ENCODE results near the gene CORO2B. TPM values are rescaled to one million over a fixed set of nuclear protein-coding genes. Genes with fewer than 3 reads are reported as not detected.
A peak's percentile ranks its signal among the peaks of the same experiment; 100 is the strongest.

CORO2B gene
- total RNA-seq, 1 experiment from 2014 or later = not detected

- Histone ChIP-seq H3K27ac (no peak overlapping the region), H3K36me3 (no peaks in the 10 kb centered on the region), H3K4me1 (replicated peaks) (no peaks in the 10 kb centered on the region), H3K4me3 (no peak overlapping the region), H3K27me3 (replicated peaks) (0 out of 2 replicates have a peak, but pooled peaks cover 8% of the 10 kb centered on the region), H3K9me3 (replicated peaks) (no peaks in the 10 kb centered on the region)
- no peak for DNase-seq (ENCODE audit: low read depth in 1 of 2, low spot score in 2 of 2)
These were observed 112.9 kb downstream of the CORO2B start for GRCh38 chr15:68691705-68692104.

DNA sequence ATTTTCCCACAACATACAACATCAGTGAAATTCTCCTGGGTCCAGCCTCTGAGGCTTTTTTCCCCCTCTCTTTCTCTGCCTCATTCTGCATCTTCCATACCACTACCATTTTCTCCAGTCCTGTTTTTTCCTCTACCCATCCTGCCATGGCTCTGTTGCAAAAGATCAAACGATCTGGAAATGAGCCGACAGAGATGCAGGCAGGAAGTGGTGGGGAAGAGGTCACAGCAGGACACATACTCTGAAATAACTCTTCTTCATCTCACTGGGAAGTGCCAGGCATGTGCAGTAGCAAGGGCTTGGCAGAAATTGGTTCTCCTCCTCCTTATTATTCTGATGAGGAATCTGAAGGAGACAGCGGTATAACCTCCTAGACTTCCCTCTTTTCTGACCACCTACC, 114.3 kb downstream of the CORO2B start:
- no peak for DNase-seq (ENCODE audit: low read depth in 1 of 2, low spot score in 2 of 2)
- 0 out of 2 replicates have a peak, but pooled peaks cover 3% of the 10 kb centered on the region for H3K9me3 ChIP-seq (replicated peaks)
- no peaks in the 10 kb centered on the region for H3K4me1 ChIP-seq (replicated peaks)
- H3K4me3 ChIP-seq = no peak overlapping the region
- no peaks in the 10 kb centered on the region for H3K36me3 ChIP-seq
- H3K27ac ChIP-seq = no peak overlapping the region
- 0 out of 2 replicates have a peak, but pooled peaks cover 8% of the 10 kb centered on the region for H3K27me3 ChIP-seq (replicated peaks)

DNA sequence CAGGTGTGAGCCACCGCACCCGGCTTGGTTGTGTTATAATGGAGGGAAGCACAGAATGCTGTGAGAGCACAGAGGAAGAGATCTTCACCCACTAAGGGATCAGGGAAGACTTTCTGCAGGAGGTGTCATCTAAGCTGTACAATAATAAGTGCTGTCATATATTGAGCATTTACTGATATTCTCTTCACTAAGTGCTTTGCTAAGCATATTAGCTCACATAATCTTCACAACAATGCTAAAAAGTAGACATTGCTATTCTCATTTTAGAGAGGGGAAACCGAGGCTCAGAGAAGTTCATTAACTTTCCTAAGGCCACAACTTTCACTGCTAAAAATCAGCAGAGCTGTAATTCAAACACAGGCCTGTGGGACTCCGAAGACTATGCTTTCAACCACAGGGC, 115.3 kb downstream of the CORO2B start:
- Histone ChIP-seq H3K36me3 (no peaks in the 10 kb centered on the region), H3K27ac (no peak overlapping the region), H3K9me3 (replicated peaks) (0 out of 2 replicates have a peak, but pooled peaks cover 3% of the 10 kb centered on the region), H3K4me3 (no peak overlapping the region), H3K4me1 (replicated peaks) (no peaks in the 10 kb centered on the region), H3K27me3 (replicated peaks) (0 out of 2 replicates have a peak, but pooled peaks cover 8% of the 10 kb centered on the region)
- no peak for DNase-seq (ENCODE audit: low read depth in 1 of 2, low spot score in 2 of 2)

GRCh38 chr15:68695061-68695595, 116.3 kb downstream of the CORO2B start:
- H3K9me3 ChIP-seq (replicated peaks) = 0 out of 2 replicates have a peak, but pooled peaks cover 3% of the 10 kb centered on the region
- no peak overlapping the region for H3K4me3 ChIP-seq
- no peaks in the 10 kb centered on the region for H3K36me3 ChIP-seq
- H3K4me1 ChIP-seq (replicated peaks) = no peaks in the 10 kb centered on the region
- H3K27me3 ChIP-seq (replicated peaks) = no peaks in the 10 kb centered on the region
- no peak overlapping the region for H3K27ac ChIP-seq
- DNase-seq (ENCODE audit: low read depth in 1 of 2, low spot score in 2 of 2) = no peak

DNA sequence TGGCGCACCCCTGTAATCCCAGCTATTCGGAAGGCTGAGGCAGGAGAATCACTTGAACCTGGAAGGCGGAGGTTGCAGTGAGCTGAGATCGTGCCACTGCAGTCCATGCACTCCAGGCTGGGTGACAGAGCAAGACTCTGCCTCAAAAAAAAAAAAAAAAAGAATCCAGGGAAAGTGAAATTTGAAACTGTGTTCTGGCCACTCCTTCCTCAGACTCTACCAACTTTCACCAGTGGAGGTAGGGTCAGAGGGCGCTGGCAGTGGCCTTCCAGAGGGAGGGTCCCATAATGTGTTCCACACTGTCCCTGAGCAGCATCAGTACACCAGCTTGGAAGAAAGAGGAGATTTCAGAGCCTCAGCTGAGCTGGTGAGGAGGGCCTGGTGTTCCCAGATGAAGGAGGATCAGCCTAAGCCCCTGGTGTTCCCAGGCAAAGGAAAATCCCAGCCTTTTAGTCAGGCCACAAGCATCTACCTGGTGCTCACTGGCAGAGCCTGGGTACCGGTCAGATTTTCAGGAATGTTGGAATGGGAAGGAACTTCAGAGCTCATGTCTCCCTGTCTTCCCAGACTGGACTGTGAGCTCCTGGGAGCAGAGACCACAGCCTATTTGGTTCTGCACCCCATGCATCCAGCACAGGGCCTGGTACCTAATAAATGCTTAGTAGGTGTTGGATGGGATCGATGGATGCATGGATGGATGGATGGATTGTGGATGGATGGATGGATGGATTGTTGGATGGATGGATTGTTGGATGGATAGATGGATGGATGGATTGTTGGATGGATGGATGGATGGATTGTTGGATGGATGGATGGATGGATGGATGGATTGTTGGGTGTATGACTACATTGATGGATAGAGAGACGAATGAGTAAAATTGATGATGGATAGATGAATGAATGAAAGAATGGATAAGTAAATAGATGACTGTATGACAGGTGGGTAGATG, 117.9 kb downstream of the CORO2B start:
- no peaks in the 10 kb centered on the region for H3K36me3 ChIP-seq
- DNase-seq (ENCODE audit: low read depth in 1 of 2, low spot score in 2 of 2) = no peak
- H3K27me3 ChIP-seq (replicated peaks) = no peaks in the 10 kb centered on the region
- no peak overlapping the region for H3K4me3 ChIP-seq
- H3K4me1 ChIP-seq (replicated peaks) = peaks cover 6% of the 10 kb centered on the region
- no peak overlapping the region for H3K27ac ChIP-seq
- 0 out of 2 replicates have a peak, but pooled peaks cover 3% of the 10 kb centered on the region for H3K9me3 ChIP-seq (replicated peaks)

GRCh38 chr15:68697711-68698690, 119.2 kb downstream of the CORO2B start:
- Histone ChIP-seq H3K36me3 (no peaks in the 10 kb centered on the region), H3K27me3 (replicated peaks) (no peaks in the 10 kb centered on the region), H3K9me3 (replicated peaks) (0 out of 2 replicates have a peak, but pooled peaks cover 3% of the 10 kb centered on the region), H3K4me3 (no peak overlapping the region), H3K27ac (no peak overlapping the region), H3K4me1 (replicated peaks) (peaks cover 6% of the 10 kb centered on the region)
- no peak for DNase-seq (ENCODE audit: low read depth in 1 of 2, low spot score in 2 of 2)

GRCh38 chr15:68698708-68699107, 119.9 kb downstream of the CORO2B start:
- Histone ChIP-seq H3K27ac (no peak overlapping the region), H3K4me1 (replicated peaks) (peaks cover 6% of the 10 kb centered on the region), H3K36me3 (no peaks in the 10 kb centered on the region), H3K27me3 (replicated peaks) (no peaks in the 10 kb centered on the region), H3K9me3 (replicated peaks) (0 out of 2 replicates have a peak, but pooled peaks cover 3% of the 10 kb centered on the region), H3K4me3 (no peak overlapping the region)
- DNase-seq (ENCODE audit: low read depth in 1 of 2, low spot score in 2 of 2) = no peak

DNA sequence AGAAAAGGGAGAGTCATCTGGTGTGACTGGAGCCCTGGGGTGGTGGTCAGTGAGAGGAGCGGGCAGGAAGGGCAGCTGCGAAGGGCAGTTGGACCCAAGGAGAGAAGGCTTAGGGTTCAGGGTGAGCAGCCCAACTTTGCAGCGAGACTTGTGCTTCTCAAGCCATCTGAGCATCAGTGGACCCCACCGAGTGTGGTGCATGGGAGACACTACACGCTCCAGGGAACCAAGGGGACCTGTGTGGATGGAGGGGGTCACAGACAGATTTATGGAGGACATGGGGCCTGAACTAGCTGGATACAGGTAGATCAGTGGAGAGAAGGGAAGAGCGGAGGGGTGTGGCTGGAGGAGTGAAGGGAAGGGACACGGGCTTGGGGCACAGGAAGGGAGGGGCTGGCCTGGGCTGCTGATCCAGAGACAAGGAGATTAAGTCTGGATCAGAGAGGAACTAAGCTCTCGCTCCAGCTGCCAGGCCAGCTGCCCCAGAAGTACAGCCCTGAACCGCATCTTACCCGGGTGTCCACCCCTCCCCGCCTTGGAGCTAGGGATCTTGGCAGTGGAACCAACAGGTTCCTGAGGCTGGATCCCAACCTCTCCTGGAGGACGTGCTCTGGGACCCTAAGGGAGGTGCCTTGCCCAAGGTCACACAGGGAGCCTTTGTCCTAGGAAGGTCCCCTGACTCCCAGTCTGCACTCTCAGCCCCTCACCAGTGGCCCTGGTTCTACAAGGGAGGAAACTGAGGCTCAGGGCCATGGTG, 120.5 kb downstream of the CORO2B start:
- Histone ChIP-seq H3K27me3 (replicated peaks) (no peaks in the 10 kb centered on the region), H3K9me3 (replicated peaks) (0 out of 2 replicates have a peak, but pooled peaks cover 3% of the 10 kb centered on the region), H3K4me1 (replicated peaks) (peaks cover 6% of the 10 kb centered on the region), H3K27ac (no peak overlapping the region), H3K4me3 (no peak overlapping the region), H3K36me3 (no peaks in the 10 kb centered on the region)
- DNase-seq (ENCODE audit: low read depth in 1 of 2, low spot score in 2 of 2) = no peak

GRCh38 chr15:68699881-68700454, 121.2 kb downstream of the CORO2B start:
- Histone ChIP-seq H3K9me3 (replicated peaks) (0 out of 2 replicates have a peak, but pooled peaks cover 3% of the 10 kb centered on the region), H3K27me3 (replicated peaks) (no peaks in the 10 kb centered on the region), H3K4me1 (replicated peaks) (peaks cover 6% of the 10 kb centered on the region), H3K27ac (no peak overlapping the region), H3K36me3 (no peaks in the 10 kb centered on the region), H3K4me3 (no peak overlapping the region)
- DNase-seq (ENCODE audit: low read depth in 1 of 2, low spot score in 2 of 2) = no peak

DNA sequence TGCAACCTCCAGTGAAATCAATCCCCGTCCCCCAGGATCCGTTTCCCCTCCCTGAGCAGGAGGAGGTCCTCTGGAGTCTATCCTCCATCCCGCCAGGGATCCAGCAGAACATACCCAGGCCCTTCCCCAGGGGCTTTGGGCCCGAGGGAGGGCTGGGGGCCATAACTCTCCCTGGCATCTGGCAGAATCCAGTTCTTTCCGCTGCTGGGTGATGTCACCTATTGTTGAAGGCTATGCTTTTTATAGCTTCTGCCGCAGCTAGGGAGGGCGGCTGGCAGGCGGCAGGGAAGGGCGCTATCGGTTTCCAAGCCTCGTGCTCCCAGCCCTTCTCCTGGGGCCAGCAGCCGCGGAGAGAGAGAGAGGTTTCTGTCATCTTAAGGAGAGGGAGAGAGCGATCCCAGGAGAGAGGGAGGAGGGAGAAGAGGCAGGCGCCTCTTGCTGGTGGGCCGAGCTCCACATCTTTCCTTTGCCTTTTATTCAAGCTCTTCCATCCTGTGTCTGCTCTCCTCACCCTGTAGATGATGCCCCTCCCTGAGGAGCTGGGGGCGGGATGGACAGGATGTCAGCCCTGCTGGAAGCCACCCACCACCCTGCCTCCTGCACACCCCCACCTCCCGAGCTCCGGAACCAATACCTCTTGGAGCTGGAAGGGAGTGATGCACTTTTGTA, 121.8 kb downstream of the CORO2B start:
- Histone ChIP-seq H3K4me1 (replicated peaks) (peaks cover 6% of the 10 kb centered on the region), H3K36me3 (no peaks in the 10 kb centered on the region), H3K27ac (no peak overlapping the region), H3K4me3 (no peak overlapping the region), H3K27me3 (replicated peaks) (no peaks in the 10 kb centered on the region), H3K9me3 (replicated peaks) (0 out of 2 replicates have a peak, but pooled peaks cover 3% of the 10 kb centered on the region)
- DNase-seq (ENCODE audit: low read depth in 1 of 2, low spot score in 2 of 2) = peak; percentile 47 to 58

GRCh38 chr15:68701886-68702285, 123.1 kb downstream of the CORO2B start:
- DNase-seq (ENCODE audit: low read depth in 1 of 2, low spot score in 2 of 2) = no peak
- 0 out of 2 replicates have a peak, but pooled peaks cover 3% of the 10 kb centered on the region for H3K9me3 ChIP-seq (replicated peaks)
- no peaks in the 10 kb centered on the region for H3K36me3 ChIP-seq

DNA sequence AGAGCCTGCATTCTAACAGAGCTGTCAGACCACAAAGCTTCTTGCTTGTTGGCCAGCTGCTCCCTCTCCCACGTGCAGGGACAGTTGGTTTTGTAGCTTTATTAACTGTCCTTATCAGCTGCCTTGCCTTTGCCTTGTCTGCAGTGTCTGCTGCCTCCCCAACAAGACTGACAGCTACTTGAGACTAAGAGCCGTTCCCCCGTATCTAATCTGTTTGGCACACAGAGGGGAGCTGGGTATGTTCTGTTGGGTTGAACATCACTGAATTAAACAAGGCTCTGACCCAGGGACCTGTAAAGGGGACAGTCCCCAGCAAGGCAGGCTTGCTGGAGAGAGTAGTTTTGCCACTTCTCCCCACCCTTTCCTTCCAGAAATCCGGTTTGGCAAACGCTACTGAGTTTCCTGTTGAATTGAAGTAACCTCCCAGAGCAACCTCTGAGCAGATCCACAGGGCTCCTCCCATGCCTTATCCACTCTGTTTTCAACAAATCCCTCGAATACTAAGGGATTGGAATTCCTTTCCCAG, 125.8 kb downstream of the CORO2B start:
- Histone ChIP-seq H3K9me3 (replicated peaks) (no peaks in the 10 kb centered on the region), H3K36me3 (no peaks in the 10 kb centered on the region), H3K27me3 (replicated peaks) (0 out of 2 replicates have a peak, but pooled peaks cover 3% of the 10 kb centered on the region), H3K4me3 (no peak overlapping the region), H3K27ac (no peak overlapping the region), H3K4me1 (replicated peaks) (peaks cover 6% of the 10 kb centered on the region)
- no peak for DNase-seq (ENCODE audit: low read depth in 1 of 2, low spot score in 2 of 2)

More at GRCh38 chr15:68701886-68702285, 123.1 kb downstream of the CORO2B start:
- Histone ChIP-seq H3K27ac (no peak overlapping the region), H3K4me1 (replicated peaks) (peaks cover 6% of the 10 kb centered on the region), H3K27me3 (replicated peaks) (no peaks in the 10 kb centered on the region), H3K4me3 (no peak overlapping the region)
